Duodenal mucosa (tissue), 2 donors: ENCODE results near the gene TOP3B.

Source experiments
- H3K27ac ChIP-seq: one replicate; pipeline ENCODE4 v1.7.0; 2013; ENCODE audit warnings: low read depth, low read length
- H3K27me3 ChIP-seq, 2 donors: one replicate each; pipeline ENCODE4 v1.7.0; 2013; ENCODE audit warnings: low read length in 2 of 2, control low read depth in 1 of 2; ENCODE audit not compliant: insufficient read depth in 2 of 2, control insufficient read depth in 1 of 2
- H3K36me3 ChIP-seq, 2 donors: one replicate each; pipeline ENCODE4 v1.7.0; 2013; ENCODE audit warnings: low read length in 2 of 2, control low read depth in 1 of 2; ENCODE audit not compliant: insufficient read depth in 2 of 2, control insufficient read depth in 1 of 2
- H3K4me1 ChIP-seq, 2 donors: one replicate each; pipeline ENCODE4 v1.7.0; 2013; ENCODE audit warnings: low read length in 2 of 2, control low read depth in 1 of 2; ENCODE audit not compliant: insufficient read depth in 2 of 2, control insufficient read depth in 1 of 2
- H3K4me3 ChIP-seq, 2 donors: one replicate each; pipeline ENCODE4 v1.7.0; 2013; ENCODE audit warnings: low read length in 2 of 2, low read depth in 1 of 2
- H3K9ac ChIP-seq, 2 donors: one replicate each; pipeline ENCODE4 v1.7.0; 2013; ENCODE audit warnings: low read length in 2 of 2, low read depth in 1 of 2
- H3K9me3 ChIP-seq, 2 donors: one replicate each; pipeline ENCODE4 v1.7.0; 2013; ENCODE audit warnings: low read length in 2 of 2, control low read depth in 1 of 2; ENCODE audit not compliant: control insufficient read depth in 1 of 2

TOP3B gene

DNA sequence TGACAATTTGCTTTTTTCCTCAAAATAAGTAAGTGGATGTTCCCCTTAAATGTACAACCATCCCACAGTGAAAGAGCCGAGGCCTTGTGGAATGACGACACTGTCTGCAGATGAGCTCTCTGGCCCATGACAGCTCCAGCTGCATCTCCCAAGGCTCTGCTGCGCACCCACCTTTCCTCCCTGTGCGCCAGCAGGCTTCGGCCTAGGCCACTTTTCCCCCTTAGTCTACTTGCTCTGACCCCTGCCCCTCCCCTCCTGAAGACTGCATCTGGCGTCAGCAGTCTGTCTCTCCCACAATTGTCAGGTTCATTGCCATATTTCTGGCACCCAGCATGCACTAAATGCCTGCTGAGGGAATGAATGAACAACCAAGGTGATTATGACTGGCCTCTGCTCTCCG is 2.0 kb downstream of the TOP3B start:
- Histone ChIP-seq H3K9ac (no peak overlapping the region), H3K27ac (no peak overlapping the region), H3K9me3 (no peaks in the 10 kb centered on the region), H3K27me3 (no peaks in the 10 kb centered on the region), H3K4me3 (no peak overlapping the region), H3K36me3 (peaks cover under 1 to 9% of the 10 kb centered on the region in 2 donors), H3K4me1 (peaks cover 6 to 14% of the 10 kb centered on the region in 2 donors)

GRCh38 chr22:21978564-21979386 is 3.8 kb downstream of the TOP3B start:
- Histone ChIP-seq H3K9ac (no peak overlapping the region), H3K27me3 (no peaks in the 10 kb centered on the region), H3K27ac (no peak overlapping the region), H3K9me3 (no peaks in the 10 kb centered on the region), H3K36me3 (peaks cover 16 to 27% of the 10 kb centered on the region in 2 donors), H3K4me1 (peaks cover 6 to 14% of the 10 kb centered on the region in 2 donors), H3K4me3 (no peak overlapping the region)

DNA sequence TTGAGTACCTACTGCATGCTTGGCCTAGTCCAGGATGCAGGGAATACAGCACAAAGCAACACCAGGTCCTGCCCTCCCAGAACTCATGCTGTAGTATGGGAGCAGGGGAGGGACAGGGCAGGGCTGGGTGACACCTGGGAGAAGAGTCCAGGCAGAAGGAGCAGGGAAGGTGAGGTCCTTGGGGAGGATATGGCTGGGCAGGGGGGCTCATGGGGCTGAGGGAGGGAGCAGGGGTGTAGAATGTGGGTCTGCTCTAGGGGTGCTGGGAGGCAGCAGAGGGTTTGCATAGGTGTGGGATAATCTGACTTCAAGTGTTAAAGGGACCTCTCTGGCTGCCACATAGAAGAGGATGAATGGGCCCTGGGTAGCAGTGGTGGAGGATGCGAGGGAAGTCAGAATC is 4.8 kb downstream of the TOP3B start:
- Histone ChIP-seq H3K27me3 (no peaks in the 10 kb centered on the region), H3K9me3 (no peaks in the 10 kb centered on the region), H3K4me1 (peaks cover 6 to 14% of the 10 kb centered on the region in 2 donors), H3K4me3 (no peak overlapping the region), H3K27ac (no peak overlapping the region), H3K9ac (no peak overlapping the region), H3K36me3 (peaks cover 18 to 36% of the 10 kb centered on the region in 2 donors)

DNA sequence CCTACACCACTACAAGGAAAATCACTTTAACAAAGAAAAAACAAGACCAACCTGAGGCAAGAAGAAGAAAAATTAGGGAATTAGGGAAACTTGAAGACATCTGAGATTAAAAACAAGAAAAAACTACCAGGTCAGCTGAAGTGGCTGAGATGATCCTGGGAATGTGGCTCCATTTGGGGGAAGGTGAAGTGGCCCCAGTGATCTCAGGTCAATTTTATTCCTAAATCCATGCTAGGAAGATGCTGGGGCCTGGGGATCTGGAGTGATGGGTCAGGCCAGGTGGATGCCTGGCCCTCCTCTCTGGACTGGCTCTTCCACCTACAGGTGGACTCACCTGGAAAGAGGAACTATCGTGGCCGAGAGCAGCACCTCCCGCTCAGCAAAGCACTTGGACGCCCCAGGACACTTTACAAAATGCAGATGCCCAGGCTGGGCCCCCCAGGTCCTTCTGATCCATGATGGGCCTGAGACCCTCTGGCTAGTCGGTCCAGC is 6.7 kb downstream of the TOP3B start:
- Histone ChIP-seq H3K36me3 (peaks cover 30 to 54% of the 10 kb centered on the region in 2 donors), H3K9me3 (no peaks in the 10 kb centered on the region), H3K4me1 (peaks cover 0 to 3% of the 10 kb centered on the region in 2 donors), H3K4me3 (no peak overlapping the region), H3K9ac (no peak overlapping the region), H3K27me3 (no peaks in the 10 kb centered on the region), H3K27ac (no peak overlapping the region)

DNA sequence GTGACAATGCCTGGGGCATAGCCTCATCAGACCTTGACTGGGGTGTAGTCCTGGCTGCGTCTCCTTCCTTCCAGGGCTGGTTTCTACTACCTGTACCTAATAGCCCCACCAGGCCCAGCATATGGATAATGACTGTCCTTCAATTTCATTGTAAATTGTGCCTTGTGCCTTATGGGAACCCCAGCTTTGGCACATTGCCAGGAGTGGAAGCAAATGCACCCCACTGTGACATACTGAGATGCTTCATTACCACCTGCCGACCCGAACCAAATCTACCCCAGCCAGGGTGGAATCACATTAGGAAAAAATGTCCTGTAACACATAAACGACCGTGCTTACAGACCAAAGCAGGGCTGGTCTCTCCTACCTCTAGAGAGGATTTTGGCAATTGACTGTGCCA is 7.3 kb downstream of the TOP3B start:
- Histone ChIP-seq H3K27ac (no peak overlapping the region), H3K4me1 (no peaks in the 10 kb centered on the region), H3K27me3 (no peaks in the 10 kb centered on the region), H3K9ac (no peak overlapping the region), H3K36me3 (peaks cover 36 to 61% of the 10 kb centered on the region in 2 donors), H3K4me3 (no peak overlapping the region), H3K9me3 (no peaks in the 10 kb centered on the region)

DNA sequence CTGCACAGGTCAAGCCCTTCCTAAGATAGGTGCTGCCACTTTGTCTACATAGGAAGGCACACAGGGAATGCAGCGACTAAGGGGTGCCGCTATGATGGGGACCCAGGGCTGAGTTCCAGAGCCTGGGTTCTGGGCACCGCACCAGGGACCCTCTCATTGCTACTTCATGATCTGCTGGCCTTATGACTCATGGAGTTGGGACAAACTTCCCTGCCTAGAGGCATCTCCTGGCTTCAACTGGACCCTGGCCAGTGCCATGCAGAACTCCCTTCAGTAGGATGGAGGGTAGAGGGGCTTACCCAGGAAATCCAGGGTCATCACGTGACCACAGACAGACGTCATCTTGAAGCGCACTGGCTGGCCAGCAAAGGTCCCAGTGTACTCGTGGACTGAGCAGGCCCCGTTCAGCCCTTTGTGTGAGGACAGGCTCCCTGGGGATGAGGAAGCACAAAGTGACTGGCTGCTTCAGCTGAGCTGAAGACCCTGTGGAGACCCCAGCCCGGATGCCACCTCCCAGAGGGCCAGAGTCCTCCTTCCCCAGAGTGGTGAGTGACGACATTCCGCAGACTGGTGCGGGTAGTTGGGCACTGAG is 8.4 kb downstream of the TOP3B start:
- Histone ChIP-seq H3K4me3 (no peak overlapping the region), H3K27me3 (no peaks in the 10 kb centered on the region), H3K9ac (no peak overlapping the region), H3K27ac (no peak overlapping the region), H3K36me3 (peaks cover 36 to 64% of the 10 kb centered on the region in 2 donors), H3K4me1 (no peaks in the 10 kb centered on the region), H3K9me3 (no peaks in the 10 kb centered on the region)

GRCh38 chr22:21972806-21973205 is 9.8 kb downstream of the TOP3B start:
- Histone ChIP-seq H3K9me3 (no peaks in the 10 kb centered on the region), H3K4me3 (no peak overlapping the region), H3K4me1 (no peaks in the 10 kb centered on the region), H3K27me3 (no peaks in the 10 kb centered on the region), H3K27ac (no peak overlapping the region), H3K9ac (no peak overlapping the region), H3K36me3 (peaks cover 40 to 72% of the 10 kb centered on the region in 2 donors)

GRCh38 chr22:21972293-21972779 is 10.3 kb downstream of the TOP3B start:
- Histone ChIP-seq H3K27me3 (no peaks in the 10 kb centered on the region), H3K9me3 (no peaks in the 10 kb centered on the region), H3K9ac (no peak overlapping the region), H3K27ac (no peak overlapping the region), H3K36me3 (peaks cover 45 to 76% of the 10 kb centered on the region in 2 donors), H3K4me3 (no peak overlapping the region), H3K4me1 (no peaks in the 10 kb centered on the region)

DNA sequence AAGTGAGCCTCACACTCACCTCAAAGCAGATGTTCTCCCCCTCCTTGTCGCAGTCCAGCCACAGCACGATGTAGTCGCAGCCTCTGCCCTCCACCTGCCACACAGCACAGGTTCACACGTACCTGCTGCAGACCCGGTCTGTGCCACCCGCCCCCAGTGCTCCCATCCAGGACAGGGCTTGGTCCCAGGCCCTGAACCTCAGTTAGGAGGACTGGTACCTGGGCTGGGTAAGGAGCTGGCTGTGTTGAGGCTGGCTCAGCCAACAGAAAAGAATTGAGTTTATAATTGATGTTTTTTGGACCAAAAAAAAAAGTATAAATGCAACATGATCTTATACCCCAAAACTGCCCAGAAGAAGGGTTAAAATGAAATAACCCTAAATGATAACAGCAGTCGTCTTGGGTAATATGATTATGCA is 10.7 kb downstream of the TOP3B start:
- H3K36me3 ChIP-seq, result peaks cover 50 to 81% of the 10 kb centered on the region in 2 donors
- H3K4me3 ChIP-seq, result no peak overlapping the region

More for the DNA sequence above, 10.7 kb downstream of the TOP3B start:
- H3K9ac ChIP-seq, result no peak overlapping the region
- H3K4me1 ChIP-seq, result no peaks in the 10 kb centered on the region
- no peak overlapping the region for H3K27ac ChIP-seq
- H3K9me3 ChIP-seq, result no peaks in the 10 kb centered on the region
- H3K27me3 ChIP-seq, result no peaks in the 10 kb centered on the region
